Measurements from ENCODE around the gene PHB1.

GRCh38 chr17:49360796-49361128 lies 53.9 kb downstream of the PHB1 start:
- TF ChIP-seq CTCF (IDR thresholded peaks at IDR 0.05; ENCODE audit: control extremely low read depth in 1 of 3, insufficient read depth in 1 of 3, low read depth in 1 of 3, low read length in 3 of 3) (no peak), MAX (IDR thresholded peaks at IDR 0.05) (no peak), CEBPB (IDR thresholded peaks at IDR 0.05; ENCODE audit: low read depth, low read length) (no peak), RAD21 (IDR thresholded peaks at IDR 0.05 in 1 of 2, conservative IDR thresholded peaks at IDR 0.05 in 1 of 2; ENCODE audit: low read depth in 2 of 2, low read length in 2 of 2) (no peak), EP300 (IDR thresholded peaks at IDR 0.05; ENCODE audit: borderline replicate concordance in 1 of 2, low read depth in 2 of 2, low read length in 2 of 2) (no peak), GTF2F1 (IDR thresholded peaks at IDR 0.05; ENCODE audit: borderline replicate concordance, low read depth, low read length) (no peak), POLR2A (IDR thresholded peaks at IDR 0.05; ENCODE audit: control extremely low read depth in 1 of 2, low read depth in 2 of 2, low read length in 2 of 2) (no peak), MAFK (IDR thresholded peaks at IDR 0.05; ENCODE audit: low read depth, low read length) (no peak)
